H9 (cell line): ENCODE data around the gene PRAF2. TPM values are rescaled to one million over a fixed set of nuclear protein-coding genes. Genes with fewer than 3 reads are reported as not detected.

Experiments used
- DNase-seq: peaks from one replicate; pipeline ENCODE4 v3.0.0-alpha.2; 2017
- H2AFZ ChIP-seq: one replicate; pipeline ENCODE4 v1.6.1; 2013; ENCODE audit warnings: mild to moderate bottlenecking, low read length, control low read depth, moderate library complexity
- H2AK5ac ChIP-seq: 2 replicates; pipeline ENCODE4 v1.6.1; 2013; ENCODE audit warnings: low read length, control low read depth, mixed read lengths; ENCODE audit not compliant: insufficient read length
- H2BK120ac ChIP-seq: one replicate; pipeline ENCODE4 v1.6.1; 2013; ENCODE audit warnings: low read depth, mild to moderate bottlenecking, low read length, control low read depth, inconsistent platforms; ENCODE audit not compliant: poor library complexity, severe bottlenecking
- H2BK12ac ChIP-seq: 2 replicates; pipeline ENCODE4 v1.6.1; 2013; ENCODE audit warnings: low read length, control low read depth, mixed read lengths, low read depth; ENCODE audit not compliant: insufficient read length
- H2BK15ac ChIP-seq: 2 replicates; pipeline ENCODE4 v1.6.1; 2013; ENCODE audit warnings: low read depth, low read length, control low read depth
- H2BK20ac ChIP-seq: one replicate; pipeline ENCODE4 v1.6.1; 2013; ENCODE audit warnings: low read depth, mild to moderate bottlenecking, low read length, control low read depth, inconsistent platforms; ENCODE audit not compliant: poor library complexity, severe bottlenecking
- H2BK5ac ChIP-seq: 2 replicates; pipeline ENCODE4 v1.6.1; 2013; ENCODE audit warnings: low read length, control low read depth, mixed read lengths; ENCODE audit not compliant: insufficient read length
- H3K14ac ChIP-seq: 2 replicates; pipeline ENCODE4 v1.6.1; 2013; ENCODE audit warnings: low read length, control low read depth; ENCODE audit not compliant: insufficient read depth
- H3K18ac ChIP-seq: 2 replicates; pipeline ENCODE4 v1.6.1; 2013; ENCODE audit warnings: low read depth, mild to moderate bottlenecking, mixed read lengths, low read length, control low read depth; ENCODE audit not compliant: insufficient read length
- H3K23ac ChIP-seq: 2 replicates; pipeline ENCODE4 v1.6.1; 2013; ENCODE audit warnings: low read length, control low read depth, mixed read lengths, low read depth; ENCODE audit not compliant: insufficient read length
- H3K23me2 ChIP-seq: 2 replicates; pipeline ENCODE4 v1.6.1; 2013; ENCODE audit warnings: low read depth, mild to moderate bottlenecking, mixed read lengths, low read length, control low read depth; ENCODE audit not compliant: insufficient read length, poor library complexity, severe bottlenecking
- H3K27ac ChIP-seq: 2 replicates; pipeline ENCODE4 v1.5.1; 2013; ENCODE audit warnings: low read length, control low read depth, mixed read lengths, low read depth; ENCODE audit not compliant: insufficient read length
- H3K27me3 ChIP-seq: 2 replicates; pipeline ENCODE4 v1.6.1; 2013; ENCODE audit warnings: low read length, control low read depth, inconsistent platforms; ENCODE audit not compliant: insufficient read depth
- H3K4ac ChIP-seq: 2 replicates; pipeline ENCODE4 v1.6.1; 2013; ENCODE audit warnings: low read depth, mild to moderate bottlenecking, control low read depth, inconsistent platforms, low read length, moderate library complexity
- H3K4me1 ChIP-seq: 2 replicates; pipeline ENCODE4 v1.6.1; 2013; ENCODE audit warnings: low read length, control low read depth, inconsistent platforms; ENCODE audit not compliant: insufficient read depth
- H3K4me2 ChIP-seq: 2 replicates; pipeline ENCODE4 v1.6.1; 2013; ENCODE audit warnings: low read length, control low read depth, mixed read lengths; ENCODE audit not compliant: insufficient read length, insufficient read depth
- H3K56ac ChIP-seq: 2 replicates; pipeline ENCODE4 v1.6.1; 2013; ENCODE audit warnings: low read depth, mild to moderate bottlenecking, mixed read lengths, low read length, control low read depth; ENCODE audit not compliant: insufficient read length
- H3K79me1 ChIP-seq: 2 replicates; pipeline ENCODE4 v1.6.1; 2013; ENCODE audit warnings: low read depth, mild to moderate bottlenecking, moderate library complexity, low read length, control low read depth, inconsistent platforms; ENCODE audit not compliant: insufficient read depth, poor library complexity, severe bottlenecking
- H3K79me2 ChIP-seq: 2 replicates; pipeline ENCODE4 v1.6.1; 2013; ENCODE audit warnings: low read length, control low read depth, inconsistent platforms; ENCODE audit not compliant: insufficient read depth
- H3K9ac ChIP-seq: 2 replicates; pipeline ENCODE4 v1.6.1; 2013; ENCODE audit warnings: low read length, control low read depth, mixed read lengths; ENCODE audit not compliant: insufficient read length; ENCODE audit errors: extremely low read depth
- H3K9me3 ChIP-seq: one replicate; pipeline ENCODE4 v1.6.1; 2013; ENCODE audit warnings: low read depth, low read length, inconsistent platforms; ENCODE audit not compliant: control insufficient read depth
- H3T11ph ChIP-seq: one replicate; pipeline ENCODE4 v1.6.1; 2013; ENCODE audit warnings: mild to moderate bottlenecking, low read length, control low read depth, inconsistent platforms
- H4K20me1 ChIP-seq: one replicate; pipeline ENCODE4 v1.6.1; 2013; ENCODE audit not compliant: control insufficient read depth, insufficient read length, insufficient read depth
- H4K5ac ChIP-seq: 2 replicates; pipeline ENCODE4 v1.6.1; 2013; ENCODE audit warnings: low read depth, mild to moderate bottlenecking, mixed read lengths, low read length, control low read depth; ENCODE audit not compliant: insufficient read length
- H4K8ac ChIP-seq: replicated peaks from 2 replicates; pipeline ENCODE4 v1.6.1; 2013; ENCODE audit warnings: low read length, control low read depth, mixed read lengths, low read depth; ENCODE audit not compliant: insufficient read length
- H4K91ac ChIP-seq: 2 replicates; pipeline ENCODE4 v1.6.1; 2013; ENCODE audit warnings: low read depth, mild to moderate bottlenecking, moderate library complexity, mixed read lengths, low read length, control low read depth; ENCODE audit not compliant: insufficient read length
- H3K27ac Mint-ChIP-seq, 3 experiments: 2 replicates in 2 of 3; 3 replicates in 1 of 3; pipeline ENCODE4 v1.8.0; 2020 to 2021; ENCODE audit warnings: mixed read lengths in 3 of 3, mild to moderate bottlenecking in 1 of 3, moderate library complexity in 1 of 3
- H3K27me3 Mint-ChIP-seq: 2 replicates; pipeline ENCODE4 v1.8.0; 2021; ENCODE audit warnings: low read depth, mild to moderate bottlenecking, moderate library complexity, mixed read lengths
- H3K36me3 Mint-ChIP-seq, 3 experiments: 2 replicates in 2 of 3; 3 replicates in 1 of 3; pipeline ENCODE4 v1.8.0; 2020 to 2021; ENCODE audit warnings: low read depth in 3 of 3, mixed read lengths in 3 of 3; ENCODE audit not compliant: insufficient read depth in 1 of 3
- H3K4me1 Mint-ChIP-seq, 2 experiments: 2 replicates each; pipeline ENCODE4 v1.8.0; 2020; ENCODE audit warnings: mixed read lengths in 2 of 2
- H3K4me3 Mint-ChIP-seq, 2 experiments: 2 replicates in 1 of 2; 3 replicates in 1 of 2; pipeline ENCODE4 v1.8.0; 2020 to 2021; ENCODE audit warnings: mild to moderate bottlenecking in 2 of 2, mixed read lengths in 2 of 2, moderate library complexity in 1 of 2
- H3K9me3 Mint-ChIP-seq, 2 experiments: 2 replicates in 1 of 2; 3 replicates in 1 of 2; pipeline ENCODE4 v1.8.0; 2020; ENCODE audit warnings: mild to moderate bottlenecking in 2 of 2, mixed read lengths in 2 of 2, moderate library complexity in 1 of 2
- CTCF ChIP-seq: fragments of 200-600 bp; sonication (generic); conservative IDR thresholded peaks from 3 replicates; pipeline ENCODE4 v1.8.0; 2021; ENCODE audit warnings: antibody characterized with exemption, mild to moderate bottlenecking
- WGBS: extraction: QIAGEN DNeasy Blood & Tissue Kit; methylation state at CpG from one replicate; pipeline ENCODE4 v1.1.7; 2013; ENCODE audit warnings: missing lambda C conversion rate, low lambda C conversion rate, mixed read lengths; ENCODE audit not compliant: insufficient read length; ENCODE audit errors: extremely low coverage; 5-methylcytosine and 5-hydroxymethylcytosine counted together
- total RNA-seq: library from RNA; stranded (reverse); gene quantifications from 2 replicates; pipeline ENCODE4 v1.2.1, GENCODE V29; 2021

PRAF2 gene
- total RNA-seq, 1 experiment from 2014 or later: 13.4 TPM

- WGBS: no CpG with 5 or more reads among the region's 29 CpGs
These were observed 31.1 kb downstream of the PRAF2 start for GRCh38 chrX:49042581-49043219.

More at GRCh38 chrX:49042581-49043219, 31.1 kb downstream of the PRAF2 start:
- Histone ChIP-seq H3K14ac (no peak overlapping the region; the same call in 1 of the 2 replicates), H2BK20ac (no peak overlapping the region), H4K20me1 (no peaks in the 10 kb centered on the region), H3K27ac (peak overlapping the region; percentile 76), H3K9ac (peak overlapping the region; percentile 89), H3K18ac (peak overlapping the region; percentile 64), H3K4me2 (peak overlapping the region; percentile 96), H3K23ac (no peak overlapping the region), H2BK15ac (no peak overlapping the region), H2AFZ (no peak overlapping the region), H4K5ac (no peak overlapping the region), H3K79me1 (peaks cover 8% of the 10 kb centered on the region), H4K8ac (no peak overlapping the region), H3K79me2 (peaks cover 12% of the 10 kb centered on the region; the same call in 1 of the 2 replicates), H2BK12ac (no peak overlapping the region), H4K91ac (no peak overlapping the region), H3K27me3 (no peaks in the 10 kb centered on the region), H2BK120ac (no peak overlapping the region), H3K56ac (no peak overlapping the region), H3K4me1 (peaks cover 5% of the 10 kb centered on the region), H2AK5ac (no peak overlapping the region), H2BK5ac (no peak overlapping the region), H3K23me2 (peaks cover 7% of the 10 kb centered on the region), H3T11ph (no peak overlapping the region), H3K9me3 (no peaks in the 10 kb centered on the region), H3K4ac (no peak overlapping the region)
- peak overlapping the region; percentile 89 to 98 (median 93) for H3K27ac Mint-ChIP-seq
- TF ChIP-seq CTCF: no peak
- peaks cover 20 to 40% (median 28%) of the 10 kb centered on the region in 3 experiments for H3K36me3 Mint-ChIP-seq
- DNase-seq: no peak
- H3K4me1 Mint-ChIP-seq: peaks cover 21 to 22% of the 10 kb centered on the region in 2 experiments
- H3K27me3 Mint-ChIP-seq: no peaks in the 10 kb centered on the region; the same call in 1 of the 2 replicates
- H3K4me3 Mint-ChIP-seq: peak overlapping the region; percentile 90 to 96
- H3K9me3 Mint-ChIP-seq: peaks cover 69 to 71% of the 10 kb centered on the region in 2 experiments
